Activated T-cell treated with anti-CD3 and anti-CD28 coated beads, Interleukin-2, amount 50 U/mL, for 4 hours (primary cell): ENCODE measurements around the gene PRSS21. TPM values are rescaled to one million over a fixed set of nuclear protein-coding genes. Genes with fewer than 3 reads are reported as not detected.

Experiments
- ATAC-seq, 2 donors: fragments of 200-7000 bp; cut with Tn5 transposase; one replicate each; pipeline ENCODE4 v1.10.0; 2021
- DNase-seq: peaks from one replicate; pipeline ENCODE4 v3.0.0-alpha.2; 2020
- H3K27me3 Mint-ChIP-seq: one replicate; pipeline ENCODE4 v1.8.0; 2021; ENCODE audit warnings: low read depth, mixed read lengths
- H3K36me3 Mint-ChIP-seq: one replicate; pipeline ENCODE4 v1.8.0; 2022; ENCODE audit warnings: mixed read lengths; ENCODE audit not compliant: insufficient read depth
- H3K4me1 Mint-ChIP-seq: one replicate; pipeline ENCODE4 v1.8.0; 2021; ENCODE audit warnings: low read depth, mixed read lengths
- H3K4me3 Mint-ChIP-seq: one replicate; pipeline ENCODE4 v1.8.0; 2021; ENCODE audit warnings: mild to moderate bottlenecking, moderate library complexity, mixed read lengths
- H3K9me3 Mint-ChIP-seq: one replicate; pipeline ENCODE4 v1.8.0; 2021; ENCODE audit warnings: mixed read lengths
- total RNA-seq, 3 donors: library from RNA; stranded (reverse); gene quantifications; one replicate each; pipeline ENCODE4 v1.2.1, GENCODE V29; 2021

Gene PRSS21
- total RNA-seq, 3 donors from 2014 or later, result 8.9 to 16.1 (median 13.2) TPM

DNA sequence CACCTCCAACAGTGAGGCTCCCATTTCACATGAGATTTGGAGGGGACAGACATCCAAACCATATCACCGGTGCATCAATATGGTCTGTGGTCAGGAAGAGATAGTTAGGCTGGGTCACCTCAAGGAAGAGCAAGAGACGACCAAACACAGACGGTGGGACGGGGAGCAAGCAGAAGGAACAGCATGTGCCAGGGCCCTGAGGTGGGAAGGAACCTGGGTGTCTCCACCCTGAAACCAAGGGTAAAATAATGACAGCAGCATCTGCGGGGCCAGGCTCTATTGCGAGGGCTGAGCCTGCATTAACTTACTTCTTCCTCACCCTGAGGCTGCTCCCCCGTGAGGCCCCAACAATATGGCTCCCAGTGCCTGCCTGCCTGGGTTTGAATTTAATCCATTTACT is 8.9 kb upstream of the PRSS21 start:
- no peak for DNase-seq

GRCh38 chr16:2809149-2809760 is 7.8 kb upstream of the PRSS21 start:
- ATAC-seq, result no peak
- Mint-ChIP-seq H3K9me3 (no peaks in the 10 kb centered on the region), H3K4me1 (no peaks in the 10 kb centered on the region), H3K36me3 (no peaks in the 10 kb centered on the region), H3K27me3 (peaks cover 24% of the 10 kb centered on the region), H3K4me3 (no peak overlapping the region)
- DNase-seq, result no peak

More for the DNA sequence above, 8.9 kb upstream of the PRSS21 start:
- no peak overlapping the region for H3K4me3 Mint-ChIP-seq
- H3K4me1 Mint-ChIP-seq, result no peaks in the 10 kb centered on the region
- peaks cover 23% of the 10 kb centered on the region for H3K27me3 Mint-ChIP-seq
- H3K9me3 Mint-ChIP-seq, result peaks cover 8% of the 10 kb centered on the region
- no peak for ATAC-seq
- H3K36me3 Mint-ChIP-seq, result no peaks in the 10 kb centered on the region

- no peak for ATAC-seq
- no peaks in the 10 kb centered on the region for H3K36me3 Mint-ChIP-seq
- DNase-seq, result no peak
- H3K4me1 Mint-ChIP-seq, result no peaks in the 10 kb centered on the region
- H3K27me3 Mint-ChIP-seq, result peaks cover 23% of the 10 kb centered on the region
- no peak overlapping the region for H3K4me3 Mint-ChIP-seq
- H3K9me3 Mint-ChIP-seq, result no peaks in the 10 kb centered on the region
Observed at GRCh38 chr16:2810651-2811050, 6.4 kb upstream of the PRSS21 start.

GRCh38 chr16:2811703-2812471 is 5.2 kb upstream of the PRSS21 start:
- no peaks in the 10 kb centered on the region for H3K36me3 Mint-ChIP-seq
- ATAC-seq (no peak), DNase-seq (no peak)
- H3K4me1 Mint-ChIP-seq, result no peaks in the 10 kb centered on the region
- H3K4me3 Mint-ChIP-seq, result no peak overlapping the region
- H3K9me3 Mint-ChIP-seq, result no peaks in the 10 kb centered on the region
- H3K27me3 Mint-ChIP-seq, result peaks cover 18% of the 10 kb centered on the region

DNA sequence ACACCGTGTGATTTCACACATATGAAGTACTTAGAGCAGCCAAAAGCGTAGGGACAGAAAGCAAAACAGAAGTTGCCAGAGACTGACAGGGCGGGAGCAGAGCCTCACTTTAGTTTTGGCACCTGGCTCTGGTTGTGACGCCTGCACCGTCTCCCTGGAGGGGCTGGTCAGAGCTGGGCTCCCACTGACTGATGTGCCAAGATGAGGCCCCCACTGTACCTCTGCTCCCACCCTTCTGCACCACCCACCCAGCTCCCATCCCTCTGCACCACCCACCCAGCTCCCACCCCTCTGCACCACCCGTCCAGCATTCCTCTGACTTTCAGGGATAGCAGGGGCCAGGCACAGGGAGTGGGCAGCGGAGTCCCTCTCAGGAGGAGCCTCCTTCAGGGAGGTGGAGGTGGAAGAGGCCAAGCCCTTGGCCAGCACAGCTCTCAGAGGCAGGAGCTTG is 3.2 kb upstream of the PRSS21 start:
- H3K27me3 Mint-ChIP-seq, result peaks cover 11% of the 10 kb centered on the region
- DNase-seq (no peak), ATAC-seq (no peak)
- no peaks in the 10 kb centered on the region for H3K36me3 Mint-ChIP-seq
- H3K4me3 Mint-ChIP-seq, result no peak overlapping the region
- H3K9me3 Mint-ChIP-seq, result no peaks in the 10 kb centered on the region
- H3K4me1 Mint-ChIP-seq, result no peaks in the 10 kb centered on the region

DNA sequence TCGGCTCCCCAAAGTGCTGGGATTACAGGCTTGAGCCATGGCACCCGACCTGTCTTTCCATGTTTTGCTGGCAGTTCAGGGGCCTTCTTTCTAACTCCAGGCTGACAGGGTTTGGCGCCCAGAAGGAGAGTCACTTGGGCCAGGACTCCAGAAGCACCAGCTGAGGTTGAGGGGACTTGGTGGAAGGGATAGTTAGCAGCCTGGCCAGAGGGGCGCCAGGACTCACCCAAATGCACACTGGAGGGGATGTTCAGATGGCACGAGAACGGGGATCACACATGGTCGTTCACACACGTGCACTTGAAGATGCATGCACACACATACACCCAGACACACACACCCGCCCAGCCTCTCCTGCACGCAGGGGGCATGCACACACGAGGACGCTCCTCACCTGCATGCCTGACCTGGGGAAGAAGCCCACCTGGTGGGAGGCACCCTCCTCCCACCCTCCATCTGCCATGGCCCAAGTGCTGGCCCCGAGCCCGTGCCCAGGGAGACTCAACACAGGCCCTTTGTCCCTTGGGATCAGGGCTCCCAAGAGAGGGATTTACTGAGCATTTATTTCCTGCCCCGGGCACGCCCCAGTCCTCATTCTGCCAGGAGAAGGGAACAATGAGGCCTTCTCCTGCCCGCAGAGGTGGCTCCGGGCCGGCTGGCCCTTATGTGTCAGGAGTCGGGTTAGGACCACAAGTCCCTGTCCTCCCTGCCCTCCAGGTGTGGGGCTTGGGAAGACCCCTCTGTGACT is 2.3 kb upstream of the PRSS21 start:
- no peak overlapping the region for H3K4me3 Mint-ChIP-seq
- H3K36me3 Mint-ChIP-seq, result no peaks in the 10 kb centered on the region
- H3K27me3 Mint-ChIP-seq, result peaks cover 12% of the 10 kb centered on the region
- no peak for DNase-seq
- no peaks in the 10 kb centered on the region for H3K4me1 Mint-ChIP-seq
- no peaks in the 10 kb centered on the region for H3K9me3 Mint-ChIP-seq
- no peak for ATAC-seq

- Mint-ChIP-seq H3K9me3 (no peaks in the 10 kb centered on the region), H3K27me3 (peaks cover 9% of the 10 kb centered on the region), H3K4me3 (no peak overlapping the region), H3K4me1 (no peaks in the 10 kb centered on the region), H3K36me3 (no peaks in the 10 kb centered on the region)
- DNase-seq (no peak), ATAC-seq (no peak)
Observed at GRCh38 chr16:2815299-2815771, 1.7 kb upstream of the PRSS21 start.

DNA sequence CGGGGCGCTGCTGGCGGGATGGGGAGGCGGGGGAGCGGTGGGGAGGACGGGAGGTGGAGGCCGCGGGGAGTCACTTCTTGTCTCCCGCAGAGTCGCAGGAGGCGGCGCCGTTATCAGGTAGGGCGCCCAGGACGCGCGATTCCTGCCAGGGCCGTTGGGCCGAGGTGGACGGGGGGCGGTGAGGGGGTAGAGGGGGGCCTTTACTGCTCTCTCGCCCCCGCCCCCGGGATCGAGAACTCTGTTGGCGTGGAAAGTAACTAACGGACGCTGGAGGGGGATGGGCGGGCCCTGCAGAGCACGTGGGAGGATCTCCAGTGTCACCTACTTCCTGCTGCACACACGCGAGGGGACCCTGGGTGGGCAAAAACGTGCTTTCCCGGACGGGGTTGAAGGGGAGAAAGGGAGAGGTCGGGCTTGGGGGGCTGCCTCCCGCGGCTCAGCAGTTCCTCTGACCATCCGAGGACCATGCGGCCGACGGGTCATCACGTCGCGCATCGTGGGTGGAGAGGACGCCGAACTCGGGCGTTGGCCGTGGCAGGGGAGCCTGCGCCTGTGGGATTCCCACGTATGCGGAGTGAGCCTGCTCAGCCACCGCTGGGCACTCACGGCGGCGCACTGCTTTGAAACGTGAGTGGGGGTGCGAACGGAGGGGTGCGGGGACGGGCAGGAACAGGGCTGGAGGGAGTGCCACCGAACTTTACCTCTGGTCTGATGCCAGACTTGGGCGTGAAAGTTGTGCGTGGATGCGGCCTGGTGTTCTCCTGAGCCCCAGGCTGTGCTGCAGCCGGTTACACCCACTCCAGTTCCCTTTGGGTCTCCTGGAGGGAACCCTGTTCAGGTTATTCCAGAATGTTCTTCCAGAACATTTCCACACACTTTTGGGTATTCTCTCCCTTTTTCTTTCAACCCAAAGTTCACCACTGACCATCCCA is 569 bp downstream of the PRSS21 start:
- peak overlapping the region; percentile 46 for H3K4me3 Mint-ChIP-seq

GRCh38 chr16:2818272-2818876 is 1.3 kb downstream of the PRSS21 start:
- peaks cover 3% of the 10 kb centered on the region for H3K27me3 Mint-ChIP-seq
- ATAC-seq (no peak), DNase-seq (no peak)
- no peaks in the 10 kb centered on the region for H3K4me1 Mint-ChIP-seq
- H3K9me3 Mint-ChIP-seq, result no peaks in the 10 kb centered on the region
- peak overlapping the region; percentile 6 for H3K4me3 Mint-ChIP-seq
- H3K36me3 Mint-ChIP-seq, result no peaks in the 10 kb centered on the region

More for the DNA sequence above, 569 bp downstream of the PRSS21 start:
- no peaks in the 10 kb centered on the region for H3K4me1 Mint-ChIP-seq
- DNase-seq (no peak), ATAC-seq (peak; percentile 30 to 32)
- H3K36me3 Mint-ChIP-seq, result no peaks in the 10 kb centered on the region
- H3K9me3 Mint-ChIP-seq, result no peaks in the 10 kb centered on the region
- H3K27me3 Mint-ChIP-seq, result peaks cover 3% of the 10 kb centered on the region

- no peaks in the 10 kb centered on the region for H3K4me1 Mint-ChIP-seq
- no peak overlapping the region for H3K4me3 Mint-ChIP-seq
- H3K9me3 Mint-ChIP-seq, result no peaks in the 10 kb centered on the region
- DNase-seq, result no peak
- H3K36me3 Mint-ChIP-seq, result no peaks in the 10 kb centered on the region
- peaks cover 2% of the 10 kb centered on the region for H3K27me3 Mint-ChIP-seq
- no peak for ATAC-seq
Observed at GRCh38 chr16:2819179-2819938, 2.3 kb downstream of the PRSS21 start.

GRCh38 chr16:2819939-2820835 is 3.1 kb downstream of the PRSS21 start:
- no peaks in the 10 kb centered on the region for H3K9me3 Mint-ChIP-seq
- no peak overlapping the region for H3K4me3 Mint-ChIP-seq
- ATAC-seq (no peak), DNase-seq (no peak)
- H3K27me3 Mint-ChIP-seq, result peaks cover 2% of the 10 kb centered on the region
- no peaks in the 10 kb centered on the region for H3K4me1 Mint-ChIP-seq
- H3K36me3 Mint-ChIP-seq, result no peaks in the 10 kb centered on the region

DNA sequence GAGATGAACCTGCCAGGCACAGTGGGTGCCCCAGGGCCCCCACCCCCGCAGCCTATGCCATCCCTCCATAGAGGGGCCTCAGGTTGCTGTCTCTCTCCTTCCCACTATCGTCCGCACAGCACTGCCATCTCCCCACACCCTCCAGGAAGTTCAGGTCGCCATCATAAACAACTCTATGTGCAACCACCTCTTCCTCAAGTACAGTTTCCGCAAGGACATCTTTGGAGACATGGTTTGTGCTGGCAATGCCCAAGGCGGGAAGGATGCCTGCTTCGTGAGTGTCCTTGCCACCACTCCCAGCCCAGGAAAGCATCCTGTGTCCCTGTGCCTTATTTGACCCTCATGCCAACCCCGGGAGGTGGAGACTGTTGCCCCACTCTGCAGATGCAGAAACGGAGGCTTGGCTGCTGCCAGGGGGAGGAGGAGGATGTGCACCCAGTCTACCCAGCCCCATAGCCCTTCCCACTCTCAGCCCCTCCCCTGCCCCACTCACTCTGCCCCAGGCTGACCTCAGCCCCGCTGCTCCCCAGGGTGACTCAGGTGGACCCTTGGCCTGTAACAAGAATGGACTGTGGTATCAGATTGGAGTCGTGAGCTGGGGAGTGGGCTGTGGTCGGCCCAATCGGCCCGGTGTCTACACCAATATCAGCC is 3.9 kb downstream of the PRSS21 start:
- no peak for ATAC-seq
- Mint-ChIP-seq H3K4me3 (no peak overlapping the region), H3K36me3 (no peaks in the 10 kb centered on the region), H3K27me3 (peaks cover 2% of the 10 kb centered on the region), H3K9me3 (no peaks in the 10 kb centered on the region), H3K4me1 (no peaks in the 10 kb centered on the region)
- DNase-seq, result no peak
